K562 (cell line): Measurements from ENCODE around the gene DIPK1A. TPM values are rescaled to one million over a fixed set of nuclear protein-coding genes. Genes with fewer than 3 reads are reported as not detected.

Experiments used
- ATAC-seq: fragments of 200-7000 bp; cut with Tn5 transposase; 3 replicates; pipeline ENCODE4 v1.9.1; 2020; ENCODE audit warnings: moderate library complexity
- BruUV-seq: library from RNA; stranded (reverse); fragments of 400-500 nt; replicated peaks from 2 replicates; lab custom pipeline; 2021; lab: Mats Ljungman, UMichigan
- CTCF ChIA-PET: fragments of 300-600 bp; formaldehyde crosslinking; extraction: SDS; loops from one replicate; lab custom pipeline; 2021; ENCODE audit warnings: low intra/inter-chr PET ratio; lab: Yijun Ruan, JAX
- POLR2A ChIA-PET: fragments of 300-600, 350-650 bp; sonication (Branson Sonifier 250); formaldehyde crosslinking; extraction: SDS; loops from one replicate; lab custom pipeline; 2021; ENCODE audit warnings: antibody characterized with exemption, inconsistent platforms; lab: Yijun Ruan, JAX
- DNase-seq, 4 experiments: peaks; one replicate each; pipeline versions ENCODE4 v3.0.0 to v3.0.0-alpha.2; 2011 to 2018; ENCODE audit warnings: low spot score in 3 of 4, mixed read lengths in 3 of 4; ENCODE audit errors: extremely low read depth in 1 of 4
- FAIRE-seq: peaks from 2 replicates; lab custom pipeline; 2011; peaks lifted over from hg19 to GRCh38; lab: Jason Lieb, UNC
- H2AFZ ChIP-seq: 2 replicates; pipeline ENCODE4 v1.6.0; 2011; ENCODE audit warnings: low read depth, low read length, control low read depth, inconsistent platforms
- H3K27ac ChIP-seq: fragments of 200-600 bp; 3 replicates; pipeline ENCODE4 v1.8.0; 2011; ENCODE audit warnings: low read depth, mild to moderate bottlenecking, control low read depth, inconsistent platforms, low read length, moderate library complexity, mixed read lengths; ENCODE audit errors: extremely low read depth
- H3K27me3 ChIP-seq, 2 experiments: fragments of 300-600 bp in 1 of 2; 2 replicates in 1 of 2; 3 replicates in 1 of 2; pipeline versions ENCODE4 v1.6.0 to v1.8.0; 2011; ENCODE audit warnings: inconsistent platforms in 2 of 2, low read length in 2 of 2, mild to moderate bottlenecking in 1 of 2, mixed read lengths in 1 of 2, moderate library complexity in 1 of 2; ENCODE audit not compliant: control insufficient read depth in 2 of 2, insufficient read depth in 2 of 2
- H3K36me3 ChIP-seq: fragments of 300-600 bp; 3 replicates; pipeline ENCODE4 v1.8.0; 2011; ENCODE audit warnings: mild to moderate bottlenecking, low read length, inconsistent platforms; ENCODE audit not compliant: control insufficient read depth, insufficient read depth
- H3K4me1 ChIP-seq, 2 experiments: fragments of 200-600 bp in 1 of 2; replicated peaks in 1 of 2; 2 replicates in 1 of 2; 3 replicates in 1 of 2; pipeline versions ENCODE4 v1.5.1 to v1.8.0; 2011; ENCODE audit warnings: inconsistent platforms in 2 of 2, low read length in 2 of 2, mild to moderate bottlenecking in 1 of 2, mixed read lengths in 1 of 2, moderate library complexity in 1 of 2; ENCODE audit not compliant: control insufficient read depth in 2 of 2, insufficient read depth in 2 of 2
- H3K4me2 ChIP-seq: 2 replicates; pipeline ENCODE4 v1.6.1; 2011; ENCODE audit warnings: low read length, control low read depth, inconsistent platforms, mixed read lengths; ENCODE audit not compliant: insufficient read depth
- H3K4me3 ChIP-seq: fragments of 200-600 bp; sonication (generic), shearing (Covaris generic); 2 replicates; pipeline ENCODE4 v1.5.1; 2016; ENCODE audit warnings: control low read depth, inconsistent platforms
- H3K79me2 ChIP-seq: fragments of 200-600 bp; 3 replicates; pipeline ENCODE4 v1.8.0; 2011; ENCODE audit warnings: low read length, inconsistent platforms; ENCODE audit not compliant: control insufficient read depth, insufficient read depth
- H3K9ac ChIP-seq, 2 experiments: 2 replicates each; pipeline versions ENCODE4 v1.6.0 to v1.6.1; 2011; ENCODE audit warnings: low read depth in 2 of 2, low read length in 2 of 2, control low read depth in 1 of 2, inconsistent platforms in 1 of 2, mild to moderate bottlenecking in 1 of 2, mixed read lengths in 1 of 2; ENCODE audit not compliant: insufficient read depth in 1 of 2
- H3K9me1 ChIP-seq: one replicate; pipeline ENCODE4 v1.6.0; 2011; ENCODE audit warnings: inconsistent platforms, mild to moderate bottlenecking, low read length, moderate library complexity; ENCODE audit not compliant: control insufficient read depth, insufficient read depth
- H3K9me3 ChIP-seq: replicated peaks from 2 replicates; pipeline ENCODE4 v1.5.1; 2011; ENCODE audit warnings: low read depth, low read length, inconsistent platforms; ENCODE audit not compliant: control insufficient read depth, insufficient read depth
- H4K20me1 ChIP-seq: replicated peaks from 2 replicates; pipeline ENCODE4 v1.6.1; 2011; ENCODE audit warnings: low read length, inconsistent platforms, mixed read lengths; ENCODE audit not compliant: control insufficient read depth, insufficient read depth
- CLOCK ChIP-seq: fragments of 250-450 bp; sonication (Bioruptor Pico); IDR thresholded peaks from 2 replicates; pipeline ENCODE4 v1.4.0; 2020; ENCODE audit warnings: mild to moderate bottlenecking, moderate library complexity, borderline replicate concordance
- MLX ChIP-seq, 2 experiments: fragments of 450-650 bp in 1 of 2; sonication (generic) in 1 of 2; formaldehyde crosslinking; conservative IDR thresholded peaks; 2 replicates each; pipeline versions ENCODE4 v1.4.0 to v1.8.1; 2020 to 2022; ENCODE audit warnings: mild to moderate bottlenecking in 1 of 2, missing genetic modification reagents in 1 of 2
- MYBL2 ChIP-seq, 2 experiments: fragments of 450-650 bp in 1 of 2; sonication (generic) in 1 of 2; formaldehyde crosslinking in 1 of 2; IDR thresholded peaks; 2 replicates each; pipeline versions ENCODE4 v1.6.1 to v1.8.1; 2017 to 2022; ENCODE audit warnings: borderline replicate concordance in 1 of 2, inconsistent platforms in 1 of 2, low read depth in 1 of 2, mild to moderate bottlenecking in 1 of 2, missing genetic modification reagents in 1 of 2, moderate library complexity in 1 of 2
- RBM14 ChIP-seq: fragments of 200-400 bp; formaldehyde crosslinking; IDR thresholded peaks from 2 replicates; pipeline ENCODE4 v1.6.1; 2018; ENCODE audit warnings: low read depth, mild to moderate bottlenecking, low read length, moderate library complexity, borderline replicate concordance; ENCODE audit not compliant: insufficient read depth
- ZNF12 ChIP-seq: sonication (generic); formaldehyde crosslinking; IDR thresholded peaks from 2 replicates; pipeline ENCODE4 v1.4.0; 2020; ENCODE audit warnings: mild to moderate bottlenecking, missing genetic modification reagents
- ZNF589 ChIP-seq: fragments of 200-800 bp; sonication (Bioruptor generic); IDR thresholded peaks from 2 replicates; pipeline ENCODE4 v1.6.1; 2016; ENCODE audit warnings: low read depth, missing genetic modification characterization, missing compliant biosample characterization
- WGBS: fragments of 100-300 bp; shearing (Covaris generic); methylation state at CpG from one replicate; pipeline ENCODE4 v1.1.6; 2016; ENCODE audit warnings: low coverage, mixed read lengths; ENCODE audit not compliant: insufficient coverage; ENCODE audit errors: missing lambda C conversion rate; 5-methylcytosine and 5-hydroxymethylcytosine counted together
- in situ Hi-C: fragments of 300-500 bp; cut with MboI; formaldehyde crosslinking; loops from 4 replicates; pipeline ENCODE4 v1.15.0; 2018; ENCODE audit warnings: inconsistent platforms, mixed read lengths
- intact Hi-C: fragments of 100-400 bp; cut with micrococcal nuclease; formaldehyde crosslinking; loops from 2 replicates; pipeline ENCODE4 v1.14.2; 2022
- polyA plus RNA-seq, 8 experiments: library from polyadenylated mRNA; depleted of rRNA in 4 of 8; stranded (reverse) in 5 of 8; unstranded in 3 of 8; fragments of >200 nt; fragmentation: Nextera tagmentation in 2 of 8; fragmentation: Illumina TruSeq in 1 of 8; extraction: Ambion mirVana in 2 of 8; extraction: Trizol in 1 of 8; gene quantifications; 2 replicates each; pipeline versions ENCODE4 v1.2.1 to v1.2.3, GENCODE V29; 2011 to 2014; ENCODE audit warnings: inconsistent platforms in 1 of 8, missing spikeins in 1 of 8
- total RNA-seq, 7 experiments: library from RNA; depleted of rRNA in 6 of 7; stranded (reverse); fragments of >200 nt in 6 of 7; fragmentation: Illumina TruSeq in 2 of 7; extraction: Trizol in 2 of 7; gene quantifications; 2 replicates each; pipeline versions ENCODE4 v1.2.1 to v1.2.3, GENCODE V29; 2011 to 2021; ENCODE audit warnings: low replicate concordance in 1 of 7
- TF ChIP-seq, protein P1 (sequence below), 2 experiments: fragments of 450-650 bp; formaldehyde crosslinking in 1 of 2; IDR thresholded peaks; 2 replicates each; pipeline versions ENCODE4 v1.4.0 to v1.6.1; 2014 to 2020; ENCODE audit warnings: mild to moderate bottlenecking in 2 of 2, borderline replicate concordance in 1 of 2, low read depth in 1 of 2

The DIPK1A gene
- total and polyA plus RNA-seq, 9 of the 15 experiments (the other 6 are each of a cell fraction or from before 2014, with no cell fraction given) = 0.54 to 2.5 (median 1.3) TPM

- ChIA-PET POLR2A (interaction anchor here (0.7 to 2.2 kb wide), 10 partner anchors 10 to 56 kb away, joined by 3 to 15 read pairs (median 4); partner anchors contain the start of genes EVI5 and RPL5), CTCF (no interaction called here)
- Histone ChIP-seq H3K27me3 (no peaks in the 10 kb centered on the region), H3K27ac (peak overlapping the region; percentile 40; the same call in 1 of the 3 replicates), H3K4me2 (peak overlapping the region; percentile 7; the same call in 1 of the 2 replicates), H3K9me1 (no peaks in the 10 kb centered on the region), H4K20me1 (no peaks in the 10 kb centered on the region), H3K36me3 (no peaks in the 10 kb centered on the region), H3K9ac (no peak overlapping the region), H3K4me3 (no peak overlapping the region), H3K9me3 (no peaks in the 10 kb centered on the region), H3K4me1 (peaks cover 0 to 9% of the 10 kb centered on the region in 2 experiments; a peak in 3 of 5 replicates), H3K79me2 (no peaks in the 10 kb centered on the region), H2AFZ (no peak overlapping the region)
- intact Hi-C loops (no loop called here), in situ Hi-C loops (no loop called here)
- 8% methylated on average over 1 of the region's 1 CpG for WGBS
- FAIRE-seq (no peak), ATAC-seq (peak; percentile 8; the same call in 2 of the 3 replicates), DNase-seq (no peak)
- no TSS peak for BruUV-seq
- TF ChIP-seq ZNF589 (CRISPR knock-in tag) (peak; percentile 40; the same call in 1 of the 2 replicates), MYBL2 (IDR thresholded peaks at IDR 0.05; ENCODE audit: low read depth) (no peak), MYBL2 (CRISPR knock-in tag; IDR thresholded peaks at IDR 0.05; ENCODE audit: borderline replicate concordance) (no peak), CLOCK (no peak), MLX (CRISPR knock-in tag; conservative IDR thresholded peaks at IDR 0.05) (no peak), RBM14 (no peak), ZNF12 (CRISPR knock-in tag) (no peak)
- TF ChIP-seq, protein P1, sequence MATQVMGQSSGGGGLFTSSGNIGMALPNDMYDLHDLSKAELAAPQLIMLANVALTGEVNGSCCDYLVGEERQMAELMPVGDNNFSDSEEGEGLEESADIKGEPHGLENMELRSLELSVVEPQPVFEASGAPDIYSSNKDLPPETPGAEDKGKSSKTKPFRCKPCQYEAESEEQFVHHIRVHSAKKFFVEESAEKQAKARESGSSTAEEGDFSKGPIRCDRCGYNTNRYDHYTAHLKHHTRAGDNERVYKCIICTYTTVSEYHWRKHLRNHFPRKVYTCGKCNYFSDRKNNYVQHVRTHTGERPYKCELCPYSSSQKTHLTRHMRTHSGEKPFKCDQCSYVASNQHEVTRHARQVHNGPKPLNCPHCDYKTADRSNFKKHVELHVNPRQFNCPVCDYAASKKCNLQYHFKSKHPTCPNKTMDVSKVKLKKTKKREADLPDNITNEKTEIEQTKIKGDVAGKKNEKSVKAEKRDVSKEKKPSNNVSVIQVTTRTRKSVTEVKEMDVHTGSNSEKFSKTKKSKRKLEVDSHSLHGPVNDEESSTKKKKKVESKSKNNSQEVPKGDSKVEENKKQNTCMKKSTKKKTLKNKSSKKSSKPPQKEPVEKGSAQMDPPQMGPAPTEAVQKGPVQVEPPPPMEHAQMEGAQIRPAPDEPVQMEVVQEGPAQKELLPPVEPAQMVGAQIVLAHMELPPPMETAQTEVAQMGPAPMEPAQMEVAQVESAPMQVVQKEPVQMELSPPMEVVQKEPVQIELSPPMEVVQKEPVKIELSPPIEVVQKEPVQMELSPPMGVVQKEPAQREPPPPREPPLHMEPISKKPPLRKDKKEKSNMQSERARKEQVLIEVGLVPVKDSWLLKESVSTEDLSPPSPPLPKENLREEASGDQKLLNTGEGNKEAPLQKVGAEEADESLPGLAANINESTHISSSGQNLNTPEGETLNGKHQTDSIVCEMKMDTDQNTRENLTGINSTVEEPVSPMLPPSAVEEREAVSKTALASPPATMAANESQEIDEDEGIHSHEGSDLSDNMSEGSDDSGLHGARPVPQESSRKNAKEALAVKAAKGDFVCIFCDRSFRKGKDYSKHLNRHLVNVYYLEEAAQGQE (IDR thresholded peaks at IDR 0.05; ENCODE audit: borderline replicate concordance) = no peak
- TF ChIP-seq, protein P1 (CRISPR knock-in tag; IDR thresholded peaks at IDR 0.05; ENCODE audit: low read depth) = no peak
Observed at GRCh38 chr1:92805216-92805615, 156.0 kb downstream of the DIPK1A start.
